Right hindlimb (tissue), 1 donor: ENCODE results near the gene OSBPL6.
"Not testable (repeated sequence)": the region's sequence is repeated elsewhere in the genome, so short reads cannot be mapped to it uniquely, and the experiment has no call there.

ENCODE experiments used
- DNase-seq: peaks from one replicate; pipeline ENCODE4 v3.0.0-alpha.2; 2018

OSBPL6 gene

DNA sequence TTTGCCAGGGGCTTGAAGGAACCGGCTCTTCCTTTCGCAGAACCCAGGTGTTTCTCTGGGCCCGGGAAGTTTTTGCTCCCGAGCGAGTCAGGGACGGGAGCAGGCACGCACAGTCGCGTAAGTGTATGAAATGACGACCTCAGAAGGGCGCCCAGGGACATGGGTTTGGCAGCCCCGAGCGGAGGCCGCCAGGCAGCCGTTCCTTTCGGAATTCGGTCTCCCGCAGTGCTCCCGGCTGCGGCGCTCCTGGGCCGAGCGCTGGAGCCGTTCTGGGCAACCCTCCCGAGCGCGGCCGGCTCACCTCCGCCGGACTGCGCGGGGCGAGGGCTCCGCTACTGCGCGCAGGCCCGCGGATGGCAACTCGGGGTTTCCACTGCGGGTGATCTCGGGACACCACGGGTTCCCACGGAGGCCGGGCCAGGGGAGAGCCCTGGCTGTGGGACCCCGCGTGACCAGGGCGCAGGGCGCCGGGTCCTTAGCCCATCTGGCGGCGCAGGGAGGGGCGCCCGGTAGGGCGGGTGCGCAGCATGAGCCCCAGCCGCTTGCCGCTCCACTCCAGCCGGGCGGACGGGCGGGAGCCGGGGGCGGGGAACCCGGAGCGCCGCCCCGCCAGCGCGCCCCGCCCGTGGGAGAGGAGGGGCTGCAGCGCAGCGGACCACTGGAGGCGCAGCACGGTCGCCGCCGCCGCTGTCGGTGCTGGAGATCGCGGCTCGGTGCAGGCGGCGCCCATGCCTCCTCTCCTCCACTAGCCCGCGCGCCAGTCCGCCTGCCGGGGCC, at the start of gene OSBPL6:
Gene OSBPL6 (plus strand): TSS at position 690 of the 777 bp plus-strand sequence. CDS start 111,673 bp downstream, outside the sequence.
- DNase-seq: peak; percentile 91

DNA sequence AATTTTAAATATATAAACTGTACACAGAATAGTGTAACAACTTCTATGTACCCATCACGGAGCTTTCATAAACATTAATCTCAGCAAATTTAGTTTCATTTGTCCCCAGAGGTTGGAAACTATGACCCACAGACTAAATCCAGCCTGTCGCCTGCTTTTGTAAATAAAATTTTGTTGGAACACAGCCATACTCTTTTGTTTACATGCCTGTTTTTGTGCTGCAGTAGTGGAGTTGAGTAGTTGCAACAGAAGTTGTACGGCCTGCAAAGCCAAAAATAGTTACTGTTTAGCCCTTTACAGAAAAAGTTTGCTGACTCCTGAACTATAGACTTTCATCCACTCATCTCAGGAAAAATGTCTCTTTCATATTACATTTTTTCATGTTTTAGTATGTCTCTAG, 42.3 kb upstream of the OSBPL6 start:
- DNase-seq: no peak

DNA sequence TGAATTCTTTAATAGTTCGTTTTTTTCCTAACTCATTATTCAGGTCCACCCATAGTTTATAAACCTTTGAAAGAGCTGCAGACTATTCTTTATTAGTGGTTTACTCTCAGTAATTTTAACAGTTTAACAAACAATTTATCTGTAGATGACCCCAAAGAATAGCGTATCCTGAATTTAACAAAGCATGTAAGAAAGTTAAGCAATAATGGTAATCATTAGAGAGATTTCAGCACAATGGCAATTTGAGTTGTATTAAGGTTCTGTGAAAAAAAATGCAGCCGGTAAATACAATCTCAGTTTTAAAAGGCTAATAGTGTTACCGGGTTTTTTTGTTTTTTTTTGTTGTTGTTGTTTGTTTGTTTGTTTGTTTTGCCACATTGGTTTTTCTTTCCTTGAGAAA, 41.8 kb upstream of the OSBPL6 start:
- DNase-seq: no peak

DNA sequence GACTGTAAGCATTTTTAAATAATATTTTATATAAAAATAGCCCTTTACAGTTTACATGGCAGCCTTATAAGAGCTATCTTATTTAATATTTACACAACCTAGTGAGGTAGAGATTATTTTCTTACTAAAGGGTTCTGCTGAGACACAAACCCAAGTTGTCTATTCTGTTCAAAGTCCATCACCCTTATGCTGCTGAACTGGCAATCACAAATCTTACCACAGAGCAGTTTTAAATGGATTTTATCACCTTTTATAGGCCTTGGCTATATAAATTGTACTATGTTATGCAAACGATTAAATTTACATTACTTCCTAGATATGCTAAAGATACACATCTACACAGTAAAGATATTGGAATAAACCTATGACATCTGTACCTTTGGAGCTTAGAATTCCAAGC, 41.3 kb upstream of the OSBPL6 start:
- DNase-seq: no peak

DNA sequence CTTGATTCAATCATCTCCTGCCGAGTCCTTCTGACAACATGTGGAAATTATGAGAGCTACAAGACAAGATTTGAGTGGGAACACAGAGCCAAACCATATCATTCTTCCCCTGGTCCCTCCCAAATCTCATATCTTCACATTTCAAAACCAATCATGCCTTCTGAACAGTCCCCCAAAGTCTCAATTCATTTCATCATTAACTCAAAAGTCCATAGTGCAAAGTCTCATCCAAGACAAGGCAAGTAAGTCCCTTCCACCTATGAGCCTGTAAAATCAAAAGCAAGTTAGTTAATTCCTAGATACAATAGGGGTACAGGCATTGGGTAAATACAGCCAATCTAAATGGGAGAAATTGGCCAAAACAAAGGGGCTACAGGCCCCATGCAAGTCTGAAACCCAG, 40.4 kb upstream of the OSBPL6 start:
- not testable (repeated sequence) for DNase-seq

DNA sequence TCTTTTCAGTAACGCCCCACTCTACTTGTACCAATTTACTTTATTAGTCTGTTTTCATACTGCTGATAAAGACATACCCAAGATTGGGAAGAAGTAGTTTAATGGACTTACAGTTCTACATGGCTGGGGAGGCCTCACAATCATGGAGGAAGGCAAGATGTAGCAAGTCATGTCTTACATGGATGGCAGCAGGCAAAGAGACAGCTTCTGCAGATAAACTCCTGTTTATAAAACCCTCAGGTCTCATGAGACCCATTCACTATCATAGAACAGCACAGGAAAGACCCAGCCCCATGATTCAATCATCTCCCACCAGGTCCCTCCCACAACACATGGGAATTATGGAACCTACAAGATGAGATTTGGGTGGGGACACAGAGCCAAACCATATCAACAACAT, 38.8 kb upstream of the OSBPL6 start:
- DNase-seq: no peak

DNA sequence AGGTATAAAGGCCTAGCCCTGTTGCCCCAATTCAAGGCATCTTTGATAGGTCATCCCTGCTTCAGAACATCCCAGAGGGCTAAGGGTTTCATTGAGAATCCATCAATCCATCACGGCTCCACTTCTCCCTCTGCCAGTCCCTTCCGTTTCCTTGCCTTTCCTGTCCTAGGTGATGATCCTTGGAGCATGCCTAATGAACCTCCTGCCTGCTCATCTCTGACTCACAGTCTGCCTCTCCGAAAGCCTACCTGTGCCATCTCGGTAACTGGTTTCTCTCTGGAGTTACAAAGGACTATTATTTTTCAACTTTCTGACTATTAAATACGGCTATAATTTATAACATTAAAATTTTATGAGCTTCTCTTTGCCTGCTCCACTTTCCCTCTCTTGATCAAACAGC, 36.7 kb upstream of the OSBPL6 start:
- DNase-seq: no peak

DNA sequence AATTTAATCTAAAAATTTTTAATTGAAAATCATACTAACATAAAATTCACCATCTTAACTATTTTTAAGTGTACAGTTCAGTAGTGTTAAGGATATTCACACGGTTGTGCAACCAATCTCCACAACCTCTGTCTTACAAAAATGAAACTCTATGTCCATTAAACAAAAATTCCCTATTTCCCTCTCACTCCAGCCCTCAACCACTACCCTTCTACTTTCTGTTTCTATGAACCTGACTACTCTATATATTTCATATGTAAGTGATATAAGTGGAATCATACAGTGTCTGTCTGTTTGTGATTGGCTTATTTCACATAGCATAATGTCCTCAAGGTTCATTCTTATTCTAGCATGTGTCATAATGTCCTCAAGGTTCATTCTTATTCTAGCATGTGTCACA, 34.3 kb upstream of the OSBPL6 start:
- DNase-seq: no peak

DNA sequence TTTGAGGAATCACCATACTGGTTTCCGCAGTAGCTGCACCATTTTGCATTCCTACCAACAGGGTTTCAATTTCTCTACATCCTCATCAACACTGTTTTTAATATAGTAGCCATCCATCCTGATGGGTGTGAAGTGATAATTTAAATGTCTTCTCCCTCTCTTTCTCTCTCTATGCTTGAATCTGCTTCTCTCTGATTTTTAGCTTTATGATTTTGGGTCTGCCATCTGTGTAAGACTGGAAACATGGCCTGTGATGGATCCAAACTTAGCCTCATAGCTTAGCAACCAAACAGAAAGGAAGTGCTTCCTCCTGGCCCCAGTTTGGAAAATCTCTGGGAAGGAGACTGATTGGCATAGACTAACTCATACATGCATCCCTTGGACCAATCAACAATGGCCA, 33.7 kb upstream of the OSBPL6 start:
- no peak for DNase-seq

DNA sequence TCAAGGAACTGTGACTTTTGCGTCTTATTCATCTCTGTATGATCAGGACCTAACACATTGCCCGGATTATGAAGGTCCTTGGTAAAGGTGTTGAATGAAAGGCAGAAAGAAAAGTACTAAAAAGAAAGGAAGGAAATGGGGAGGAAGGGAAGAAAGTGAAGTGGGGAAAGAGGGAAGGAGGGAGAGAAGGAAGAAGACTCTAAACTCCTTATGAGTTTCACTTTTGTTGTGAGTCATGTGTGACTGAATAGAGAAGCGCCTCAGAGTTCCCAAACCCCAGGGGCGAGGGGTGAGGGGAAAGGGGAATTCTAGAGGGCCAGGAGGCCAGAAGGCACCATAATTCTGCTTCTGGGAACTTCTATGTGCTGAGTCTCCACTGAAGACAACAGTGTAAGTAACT, 30.9 kb upstream of the OSBPL6 start:
- DNase-seq: no peak

DNA sequence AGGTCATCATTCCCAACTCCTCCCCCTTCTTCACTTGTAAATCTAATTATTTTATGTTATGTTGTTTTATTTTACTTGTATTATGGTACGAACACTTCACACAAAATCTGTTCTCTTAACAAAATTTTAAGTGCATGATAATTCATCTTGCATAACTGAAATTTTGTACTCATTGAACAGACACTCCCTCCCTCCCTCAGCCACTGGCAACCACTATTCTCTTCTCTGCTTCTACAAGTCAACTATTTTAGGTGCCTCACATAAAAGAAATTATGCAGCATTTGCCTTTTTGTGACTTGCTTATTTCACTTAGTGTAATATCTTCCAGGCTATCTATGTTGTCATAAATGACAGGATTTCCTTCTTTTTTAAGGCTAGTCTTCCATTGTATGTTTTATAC, 30.4 kb upstream of the OSBPL6 start:
- DNase-seq: no peak

DNA sequence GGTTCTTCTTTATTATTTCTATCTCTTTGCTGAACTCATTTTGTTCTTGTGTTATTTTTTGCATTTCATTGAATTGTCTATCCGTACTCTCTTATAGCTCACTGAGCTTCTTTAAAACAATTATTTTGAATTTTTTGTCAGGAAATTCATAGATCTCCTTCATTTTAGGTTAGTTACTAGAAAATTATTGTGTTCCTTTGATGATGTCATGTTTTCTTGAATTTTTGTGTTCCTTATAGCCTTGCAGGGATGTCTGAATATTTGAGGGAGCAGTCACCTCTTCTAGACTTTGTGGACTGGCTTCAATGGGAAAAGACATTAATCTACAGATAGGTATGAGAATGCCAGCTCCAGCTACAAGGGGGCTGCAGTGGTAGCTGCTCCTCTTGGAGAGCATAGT, 20.7 kb upstream of the OSBPL6 start:
- no peak for DNase-seq

DNA sequence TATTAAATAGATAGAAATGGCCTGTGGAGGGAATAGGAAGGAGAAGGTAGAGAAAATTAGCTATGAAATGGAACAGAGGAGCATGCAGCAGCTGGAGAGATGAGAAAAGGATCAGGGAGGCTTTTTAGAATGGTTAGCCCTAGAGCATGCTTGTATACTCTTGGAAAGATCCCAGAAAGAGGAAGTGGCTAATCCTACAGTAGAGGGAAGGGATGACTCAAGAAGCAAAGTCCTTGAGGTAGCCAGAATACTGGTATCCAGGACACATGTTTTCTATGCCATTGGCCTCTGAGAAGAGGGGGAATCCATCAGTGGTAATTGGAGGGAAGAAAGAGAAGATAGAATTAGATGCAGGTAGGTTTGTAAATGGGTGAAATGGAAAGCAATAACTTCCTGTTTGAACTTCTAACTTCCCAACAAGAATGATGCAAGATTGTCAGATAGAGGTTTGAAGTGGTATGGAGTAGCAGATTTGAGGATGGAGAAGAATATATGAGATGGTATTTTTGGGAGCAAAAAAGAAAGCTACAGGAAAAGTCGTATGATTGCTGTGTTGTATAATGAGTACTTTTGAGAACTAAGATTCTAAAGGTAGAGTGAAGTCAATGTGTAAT, 17.1 kb upstream of the OSBPL6 start:
- no peak for DNase-seq

DNA sequence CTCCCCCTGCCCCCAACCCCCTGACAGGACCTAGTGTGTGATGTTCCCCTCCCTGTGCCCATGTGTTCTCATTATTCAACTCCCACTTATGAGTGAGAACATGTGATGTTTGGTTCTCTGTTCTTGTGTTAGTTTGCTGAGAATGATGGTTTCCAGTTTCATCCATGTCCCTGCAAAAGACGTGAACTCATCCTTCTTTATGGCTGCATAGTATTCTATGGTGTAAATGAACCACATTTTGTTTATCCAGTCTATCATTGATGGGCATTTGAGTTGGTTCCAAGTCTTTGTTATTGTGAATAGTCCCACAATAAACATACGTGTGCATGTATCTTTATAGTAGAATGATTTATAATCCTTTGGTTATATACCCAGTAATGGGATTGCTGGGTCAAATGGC, 13.7 kb upstream of the OSBPL6 start:
- not testable (repeated sequence) for DNase-seq

DNA sequence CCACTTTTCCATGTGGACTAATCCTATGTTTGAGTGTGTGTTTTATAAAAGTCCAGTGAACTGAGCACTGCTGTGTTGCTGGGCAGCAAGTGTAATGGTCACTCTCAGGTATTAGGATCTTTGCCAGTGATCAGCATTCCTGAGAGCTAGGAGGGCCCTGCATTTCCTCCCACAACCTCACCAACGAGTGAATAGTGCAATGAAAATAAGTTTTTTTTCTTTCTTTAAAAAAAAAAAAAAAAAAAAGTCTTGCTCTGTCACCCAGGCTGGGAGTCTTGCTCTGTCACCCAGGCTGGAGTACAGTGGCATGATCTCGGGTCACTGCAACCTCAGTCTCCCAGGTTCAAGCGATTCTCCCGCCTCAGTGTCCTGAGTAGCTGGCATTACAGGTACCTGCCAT, 6.5 kb upstream of the OSBPL6 start:
- DNase-seq: no peak

DNA sequence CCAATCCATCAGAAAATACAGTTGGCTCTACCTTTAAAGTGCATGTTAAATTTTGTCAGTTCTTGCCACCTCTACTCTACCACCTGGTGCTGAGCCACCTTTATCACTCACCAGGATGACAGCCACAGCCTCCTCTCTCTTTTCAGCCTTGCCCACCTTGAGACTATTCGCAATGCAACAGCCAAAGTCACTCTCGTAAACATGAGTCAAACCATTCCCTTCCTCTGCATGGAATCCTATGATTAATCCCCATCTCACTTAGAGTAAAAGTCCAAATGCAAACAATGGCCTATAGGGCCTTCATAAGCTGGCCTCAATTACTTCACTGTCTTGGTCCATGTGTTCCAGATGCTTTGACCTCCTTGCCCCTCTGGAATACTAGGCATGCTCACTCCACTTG, 5.8 kb upstream of the OSBPL6 start:
- DNase-seq: no peak

DNA sequence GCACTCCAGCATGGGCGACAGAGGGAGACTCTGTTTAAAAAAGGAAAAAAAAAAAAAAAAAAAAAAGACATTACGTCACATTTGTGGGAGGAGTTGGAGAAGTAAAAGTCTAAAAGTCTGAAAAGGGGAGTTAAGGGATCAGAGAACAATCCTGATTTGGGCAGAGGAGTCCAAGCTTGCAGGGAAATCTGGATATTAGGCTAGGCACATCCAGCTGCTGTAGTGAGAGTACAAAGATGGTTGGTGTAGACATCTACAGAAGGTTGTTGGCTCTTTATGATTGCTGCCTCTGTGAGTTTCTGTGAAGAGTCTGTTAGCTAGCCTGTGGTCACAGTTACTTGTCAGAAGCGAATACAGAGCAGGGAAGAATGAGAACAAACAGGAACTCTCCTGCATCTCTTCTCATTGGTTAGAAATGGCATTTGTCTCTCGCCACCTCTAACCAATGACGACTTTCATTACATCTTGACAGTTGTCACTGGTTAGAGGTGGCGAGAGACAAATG, 3.3 kb upstream of the OSBPL6 start:
- DNase-seq: no peak

DNA sequence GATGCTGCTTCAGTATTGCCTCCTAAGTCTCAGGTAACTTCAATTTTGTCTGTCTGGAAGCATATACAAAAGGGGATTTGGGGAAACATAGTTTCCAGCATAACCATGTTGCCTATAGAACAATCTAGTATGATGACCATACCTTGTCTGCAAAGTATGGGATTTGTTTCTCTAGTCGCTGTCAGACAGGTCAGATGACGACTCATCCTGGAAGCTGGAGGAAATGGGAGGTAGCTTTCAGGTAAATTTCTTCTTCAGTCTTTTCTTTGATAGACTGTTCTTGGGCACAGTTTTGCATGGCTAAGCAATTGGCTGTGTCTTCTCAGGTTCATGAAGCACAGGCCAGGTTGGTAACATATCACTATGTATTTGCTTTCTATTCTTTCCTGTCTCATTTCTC, 2.8 kb upstream of the OSBPL6 start:
- no peak for DNase-seq

DNA sequence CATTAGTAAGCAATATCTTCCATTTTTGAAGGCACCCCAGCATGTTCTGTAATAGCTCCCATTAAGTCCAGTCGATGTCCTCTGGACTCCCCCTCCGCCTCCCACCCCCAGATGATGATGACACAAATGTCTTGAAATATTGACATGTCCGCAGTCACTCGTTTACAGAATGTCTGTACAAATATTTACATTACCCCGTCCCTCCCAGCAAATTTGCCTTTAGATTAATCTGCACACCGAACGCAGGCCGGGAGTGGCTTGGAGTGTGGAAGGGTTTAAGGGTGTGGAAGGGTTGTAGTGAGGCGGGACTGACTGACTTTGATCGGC, 853 bp upstream of the OSBPL6 start:
- no peak for DNase-seq

DNA sequence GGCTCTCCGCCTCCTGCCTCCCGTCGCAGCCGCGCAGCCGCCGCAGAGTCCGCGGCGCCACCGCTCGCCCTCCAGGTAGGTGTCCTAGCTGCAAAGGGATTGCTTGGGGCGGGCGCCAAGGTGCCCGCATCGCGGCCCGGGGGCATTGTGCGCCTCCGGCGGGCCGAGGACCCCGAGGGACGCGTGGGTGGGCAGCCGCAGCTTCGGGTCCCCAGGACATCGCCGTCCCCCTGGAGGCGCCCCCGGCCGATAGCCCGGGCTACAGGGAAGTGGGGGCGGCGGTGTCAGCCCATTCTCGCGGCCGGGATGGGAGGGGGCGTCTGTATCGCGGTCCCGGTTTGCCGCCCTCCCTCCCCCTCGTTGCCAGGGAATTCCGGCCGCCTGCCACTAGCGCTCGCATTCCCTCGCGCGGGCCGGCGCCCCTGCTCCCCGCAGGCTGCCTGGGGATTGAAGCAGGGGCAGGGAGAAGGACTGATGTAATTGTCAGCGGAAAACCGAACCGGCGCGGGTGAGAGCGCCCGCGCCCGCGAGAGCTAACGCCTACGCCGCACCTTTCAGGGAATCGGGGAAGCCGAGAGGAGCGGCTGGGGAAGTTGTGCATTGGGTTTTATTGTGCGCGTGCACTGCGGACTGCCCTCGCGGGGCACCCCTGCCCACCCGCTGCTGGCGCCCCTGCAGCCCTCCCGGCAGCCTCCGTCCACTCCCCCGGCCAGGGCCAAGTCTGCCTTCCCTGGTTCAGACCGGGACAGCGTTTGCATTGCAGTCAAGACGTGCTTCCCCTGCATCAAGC, 483 bp downstream of the OSBPL6 start:
- peak; percentile 78 for DNase-seq

DNA sequence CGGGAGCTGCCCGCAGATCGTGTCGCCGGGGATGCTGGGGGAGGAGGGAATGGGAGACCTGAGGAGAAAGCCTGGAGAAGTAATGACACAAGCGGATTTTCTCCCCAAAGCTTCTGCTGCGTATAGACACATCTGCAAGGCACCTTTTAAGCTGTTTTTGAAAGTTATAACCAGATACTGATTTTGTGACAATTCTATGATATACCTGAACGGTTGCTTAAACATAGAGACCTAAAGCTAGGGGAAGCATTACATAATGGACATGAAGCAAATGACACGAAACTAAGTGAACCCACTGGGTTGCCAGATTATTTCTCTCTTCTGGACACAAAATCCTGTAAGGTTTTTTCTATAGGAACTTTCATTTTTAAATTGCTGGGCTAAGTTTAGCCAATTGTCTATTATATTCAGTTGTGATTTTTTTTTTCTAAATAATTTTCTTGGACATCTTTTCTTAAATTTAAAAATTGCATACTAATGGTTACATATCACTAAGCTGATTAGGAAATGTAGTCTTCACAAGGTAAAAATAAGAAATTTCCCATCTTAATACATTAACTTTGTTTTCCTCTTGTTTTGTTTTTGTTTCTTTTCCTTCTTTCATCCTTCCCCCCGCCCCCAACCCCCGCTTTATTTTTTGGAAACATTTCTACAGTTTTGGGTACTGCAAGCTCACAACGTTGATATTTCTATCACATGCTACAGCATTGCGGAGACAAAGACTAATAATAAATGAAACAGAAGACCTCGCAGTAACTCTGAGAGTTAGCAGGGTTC, 1.3 kb downstream of the OSBPL6 start:
- no peak for DNase-seq

DNA sequence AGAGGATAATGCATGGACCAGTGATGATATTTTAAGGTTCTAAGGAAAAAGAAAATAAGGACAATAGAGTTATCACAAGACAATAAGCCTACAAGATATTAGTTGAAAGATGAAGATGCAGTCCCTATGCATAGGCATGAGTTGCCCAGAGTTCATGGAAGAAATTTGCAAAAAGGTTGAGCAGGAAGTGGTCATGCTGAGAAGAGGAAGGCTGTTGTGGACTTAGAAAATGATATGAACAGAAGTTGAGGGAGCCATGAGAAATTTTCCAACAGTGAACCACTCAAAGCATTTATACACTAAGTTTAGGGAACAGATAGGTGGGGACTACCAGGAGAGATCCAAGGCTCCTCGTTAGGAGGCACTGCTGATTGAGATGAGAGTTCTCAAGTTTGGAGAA, 3.5 kb downstream of the OSBPL6 start:
- DNase-seq: no peak

DNA sequence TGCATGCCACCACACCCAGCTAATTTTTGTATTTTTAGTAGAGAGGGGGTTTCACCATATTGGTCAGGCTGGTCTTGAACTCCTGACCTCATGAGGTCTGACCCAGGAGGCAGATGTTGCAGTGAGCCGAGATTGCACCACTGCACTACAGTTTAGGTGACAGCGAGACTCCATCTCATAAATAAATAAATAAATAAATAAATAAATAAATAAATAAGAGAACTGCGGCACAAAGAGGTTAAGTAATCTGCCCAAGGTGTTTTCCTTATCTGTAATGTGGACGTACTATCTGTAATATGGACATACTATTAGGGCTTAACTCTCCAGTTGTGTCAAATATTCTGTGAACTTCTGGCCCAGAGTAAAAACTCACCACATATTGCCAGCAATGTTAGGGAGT, 4.1 kb downstream of the OSBPL6 start:
- not testable (repeated sequence) for DNase-seq
